Mesendoderm (in vitro differentiated cells): Measurements from ENCODE around the gene THBS1.

Experiments used
- DNase-seq: peaks from one replicate; pipeline ENCODE4 v3.0.0; 2013
- H2AK5ac ChIP-seq: 2 replicates; pipeline ENCODE4 v1.6.1; 2013; ENCODE audit warnings: low read length, inconsistent platforms
- H2BK120ac ChIP-seq: 2 replicates; pipeline ENCODE4 v1.6.1; 2013; ENCODE audit warnings: low read depth, mild to moderate bottlenecking, low read length, moderate library complexity, mixed read lengths
- H2BK15ac ChIP-seq: replicated peaks from 2 replicates; pipeline ENCODE4 v1.6.1; 2013; ENCODE audit warnings: low read depth, mild to moderate bottlenecking, moderate library complexity
- H2BK5ac ChIP-seq: 2 replicates; pipeline ENCODE4 v1.6.1; 2013; ENCODE audit warnings: low read length, inconsistent platforms
- H3K18ac ChIP-seq: 2 replicates; pipeline ENCODE4 v1.6.1; 2013; ENCODE audit warnings: mild to moderate bottlenecking, low read length, mixed read lengths
- H3K23ac ChIP-seq: one replicate; pipeline ENCODE4 v1.6.1; 2013; ENCODE audit warnings: low read length
- H3K27ac ChIP-seq: 2 replicates; pipeline ENCODE4 v1.5.1; 2013; ENCODE audit warnings: low read depth, mild to moderate bottlenecking, inconsistent platforms, low read length, moderate library complexity
- H3K27me3 ChIP-seq: 2 replicates; pipeline ENCODE4 v1.6.1; 2013; ENCODE audit warnings: low read length, control low read depth, mild to moderate bottlenecking, inconsistent platforms; ENCODE audit not compliant: insufficient read depth, poor library complexity
- H3K36me3 ChIP-seq: 2 replicates; pipeline ENCODE4 v1.6.1; 2013; ENCODE audit warnings: low read length, inconsistent platforms; ENCODE audit not compliant: control insufficient read depth, insufficient read depth
- H3K4ac ChIP-seq: one replicate; pipeline ENCODE4 v1.6.1; 2013; ENCODE audit warnings: low read depth, mild to moderate bottlenecking, low read length, moderate library complexity
- H3K4me1 ChIP-seq: 2 replicates; pipeline ENCODE4 v1.6.1; 2013; ENCODE audit warnings: low read depth, low read length, inconsistent platforms; ENCODE audit not compliant: control insufficient read depth
- H3K4me2 ChIP-seq: 2 replicates; pipeline ENCODE4 v1.6.1; 2013; ENCODE audit warnings: low read length
- H3K4me3 ChIP-seq: 2 replicates; pipeline ENCODE4 v1.5.1; 2013; ENCODE audit warnings: mild to moderate bottlenecking, low read length
- H3K56ac ChIP-seq: one replicate; pipeline ENCODE4 v1.6.1; 2013; ENCODE audit warnings: low read length
- H3K79me1 ChIP-seq: 2 replicates; pipeline ENCODE4 v1.6.1; 2013; ENCODE audit warnings: low read length, inconsistent platforms
- H3K79me2 ChIP-seq: 2 replicates; pipeline ENCODE4 v1.6.1; 2013; ENCODE audit warnings: mild to moderate bottlenecking, low read length; ENCODE audit not compliant: control insufficient read depth, insufficient read depth
- H3K9ac ChIP-seq: 2 replicates; pipeline ENCODE4 v1.6.1; 2013; ENCODE audit warnings: low read length, inconsistent platforms
- H4K5ac ChIP-seq: one replicate; pipeline ENCODE4 v1.6.1; 2013; ENCODE audit warnings: low read length
- H4K8ac ChIP-seq: one replicate; pipeline ENCODE4 v1.6.1; 2013; ENCODE audit warnings: low read depth, mild to moderate bottlenecking, control low read depth, low read length, moderate library complexity
- WGBS: extraction: QIAGEN DNeasy Blood & Tissue Kit; methylation state at CpG from one replicate; pipeline ENCODE4 v1.1.7; 2013; ENCODE audit warnings: low lambda C conversion rate, missing lambda C conversion rate; ENCODE audit not compliant: insufficient coverage; ENCODE audit errors: extremely low coverage; 5-methylcytosine and 5-hydroxymethylcytosine counted together

THBS1 gene

GRCh38 chr15:39584662-39585388 is 3.9 kb downstream of the THBS1 start:
- Histone ChIP-seq H3K79me1 (peaks cover 3% of the 10 kb centered on the region), H4K8ac (no peak overlapping the region), H4K5ac (no peak overlapping the region), H3K56ac (no peak overlapping the region), H3K79me2 (peaks cover 16% of the 10 kb centered on the region), H2AK5ac (no peak overlapping the region), H3K4me2 (no peak overlapping the region), H3K23ac (no peak overlapping the region), H3K36me3 (peaks cover 8% of the 10 kb centered on the region), H2BK15ac (no peak overlapping the region), H3K9ac (no peak overlapping the region), H3K18ac (no peak overlapping the region), H2BK120ac (no peak overlapping the region), H3K4me3 (no peak overlapping the region), H3K27ac (no peak overlapping the region), H3K27me3 (no peaks in the 10 kb centered on the region), H2BK5ac (no peak overlapping the region), H3K4me1 (peaks cover 3% of the 10 kb centered on the region), H3K4ac (no peak overlapping the region)
- DNase-seq = no peak
- WGBS = no CpG with 5 or more reads among the region's 3 CpGs

GRCh38 chr15:39585389-39585841 is 4.5 kb downstream of the THBS1 start:
- Histone ChIP-seq H3K79me2 (peaks cover 16% of the 10 kb centered on the region), H3K4me3 (no peak overlapping the region), H3K23ac (no peak overlapping the region), H2BK15ac (no peak overlapping the region), H4K8ac (no peak overlapping the region), H3K4me2 (no peak overlapping the region), H2AK5ac (no peak overlapping the region), H2BK120ac (no peak overlapping the region), H2BK5ac (no peak overlapping the region), H3K4me1 (peaks cover 3% of the 10 kb centered on the region), H3K9ac (no peak overlapping the region), H3K4ac (no peak overlapping the region), H3K27me3 (no peaks in the 10 kb centered on the region), H3K56ac (no peak overlapping the region), H3K79me1 (peaks cover 3% of the 10 kb centered on the region), H4K5ac (no peak overlapping the region), H3K18ac (no peak overlapping the region), H3K27ac (no peak overlapping the region), H3K36me3 (peaks cover 8% of the 10 kb centered on the region)
- WGBS = no CpG with 5 or more reads among the region's 4 CpGs
- no peak for DNase-seq

- peaks cover 3% of the 10 kb centered on the region for H3K4me1 ChIP-seq
- no peak overlapping the region for H3K18ac ChIP-seq
- H3K9ac ChIP-seq = no peak overlapping the region
- H3K36me3 ChIP-seq = peaks cover 8% of the 10 kb centered on the region
- H3K27ac ChIP-seq = no peak overlapping the region
- no peak overlapping the region for H3K23ac ChIP-seq
- no peak overlapping the region for H3K4ac ChIP-seq
- no peaks in the 10 kb centered on the region for H3K27me3 ChIP-seq
- no peak overlapping the region for H2BK120ac ChIP-seq
- no CpG with 5 or more reads among the region's 4 CpGs for WGBS
- no peak overlapping the region for H2AK5ac ChIP-seq
- DNase-seq = no peak
- peaks cover 3% of the 10 kb centered on the region for H3K79me1 ChIP-seq
- no peak overlapping the region for H4K8ac ChIP-seq
- no peak overlapping the region for H3K56ac ChIP-seq
- no peak overlapping the region for H2BK5ac ChIP-seq
- H2BK15ac ChIP-seq = no peak overlapping the region
- no peak overlapping the region for H3K4me3 ChIP-seq
- H4K5ac ChIP-seq = no peak overlapping the region
- no peak overlapping the region for H3K4me2 ChIP-seq
- H3K79me2 ChIP-seq = peaks cover 16% of the 10 kb centered on the region
Observed at GRCh38 chr15:39585871-39586301, 5.0 kb downstream of the THBS1 start.

- WGBS = no CpG with 5 or more reads among the region's 10 CpGs
- H3K79me1 ChIP-seq = peaks cover 3% of the 10 kb centered on the region
- H2BK5ac ChIP-seq = no peak overlapping the region
- H3K4me3 ChIP-seq = no peak overlapping the region
- DNase-seq = no peak
- peaks cover 11% of the 10 kb centered on the region for H3K79me2 ChIP-seq
- H3K27ac ChIP-seq = no peak overlapping the region
- no peak overlapping the region for H3K4me2 ChIP-seq
- no peak overlapping the region for H3K18ac ChIP-seq
- H3K9ac ChIP-seq = no peak overlapping the region
- no peak overlapping the region for H3K56ac ChIP-seq
- no peak overlapping the region for H2AK5ac ChIP-seq
- H3K36me3 ChIP-seq = peaks cover 8% of the 10 kb centered on the region
- H2BK120ac ChIP-seq = no peak overlapping the region
- H4K8ac ChIP-seq = no peak overlapping the region
- no peak overlapping the region for H2BK15ac ChIP-seq
- H3K4ac ChIP-seq = no peak overlapping the region
- no peak overlapping the region for H4K5ac ChIP-seq
- no peaks in the 10 kb centered on the region for H3K27me3 ChIP-seq
- no peak overlapping the region for H3K23ac ChIP-seq
- H3K4me1 ChIP-seq = peaks cover 3% of the 10 kb centered on the region
Observed at GRCh38 chr15:39586387-39587095, 5.7 kb downstream of the THBS1 start.

GRCh38 chr15:39587096-39587721 is 6.3 kb downstream of the THBS1 start:
- no peak for DNase-seq
- no peak overlapping the region for H2AK5ac ChIP-seq
- peaks cover 8% of the 10 kb centered on the region for H3K36me3 ChIP-seq
- no peak overlapping the region for H3K23ac ChIP-seq
- H3K9ac ChIP-seq = no peak overlapping the region
- H3K56ac ChIP-seq = no peak overlapping the region
- no peak overlapping the region for H4K8ac ChIP-seq
- H3K4me1 ChIP-seq = peaks cover 3% of the 10 kb centered on the region
- no peak overlapping the region for H2BK15ac ChIP-seq
- H3K18ac ChIP-seq = no peak overlapping the region
- H3K4me3 ChIP-seq = no peak overlapping the region
- H2BK120ac ChIP-seq = no peak overlapping the region
- peaks cover 3% of the 10 kb centered on the region for H3K79me1 ChIP-seq
- H3K79me2 ChIP-seq = peaks cover 10% of the 10 kb centered on the region
- H3K4ac ChIP-seq = no peak overlapping the region
- H3K27ac ChIP-seq = no peak overlapping the region
- H2BK5ac ChIP-seq = no peak overlapping the region
- H4K5ac ChIP-seq = no peak overlapping the region
- no peaks in the 10 kb centered on the region for H3K27me3 ChIP-seq
- H3K4me2 ChIP-seq = no peak overlapping the region
- no CpG with 5 or more reads among the region's 17 CpGs for WGBS
